Glomerular endothelial cell (primary cell): ENCODE data around the gene CNTN5. TPM values are rescaled to one million over a fixed set of nuclear protein-coding genes. Genes with fewer than 3 reads are reported as not detected.

Experiments
- DNase-seq: peaks from one replicate; pipeline ENCODE4 v3.0.0-alpha.2; 2011; ENCODE audit warnings: low read depth, low spot score; ENCODE audit errors: extremely low read depth
- total RNA-seq: library from RNA; depleted of rRNA; stranded (reverse); fragments of >200 nt; gene quantifications from 2 replicates; pipeline ENCODE4 v1.2.3, GENCODE V29; 2015

Gene CNTN5
- total RNA-seq, 1 donor from 2014 or later = not detected

DNA sequence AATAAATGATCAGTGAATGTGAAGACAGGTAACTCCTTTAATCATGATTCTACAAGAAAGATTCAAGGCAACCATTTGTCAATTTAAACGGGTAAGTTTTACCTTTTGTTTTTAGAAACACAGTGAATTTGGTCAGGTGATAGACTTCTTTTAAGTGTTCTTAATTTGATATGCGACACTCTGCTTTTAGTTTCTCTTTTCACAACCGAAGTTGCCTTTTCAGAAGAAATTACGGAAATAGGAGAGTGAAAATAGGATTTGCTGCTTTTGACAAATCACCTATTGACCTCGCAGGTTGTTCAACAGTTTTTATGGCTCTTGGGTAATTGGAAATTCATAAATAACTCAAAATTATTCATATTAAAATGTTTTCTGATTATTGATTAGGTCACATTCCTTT, 142.1 kb downstream of the CNTN5 start:
- no peak for DNase-seq

DNA sequence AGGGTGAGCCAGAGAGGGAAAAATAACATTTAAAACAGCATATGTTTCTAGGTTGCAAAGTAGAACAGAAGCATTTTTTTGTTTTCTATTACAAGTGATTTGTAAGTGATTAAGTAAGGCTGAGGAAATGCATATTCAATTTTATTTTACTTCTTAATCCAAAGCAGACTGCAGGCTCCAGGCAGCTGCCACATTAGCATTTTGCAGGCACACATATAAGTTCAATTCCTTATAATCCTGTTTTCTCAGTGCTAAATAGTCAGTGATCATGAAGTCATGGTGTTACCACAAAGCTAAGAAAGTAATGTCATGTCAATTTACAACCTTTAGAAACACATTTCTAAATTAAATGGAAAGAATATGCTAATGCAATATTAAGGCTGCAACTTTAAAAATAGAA, 149.8 kb downstream of the CNTN5 start:
- no peak for DNase-seq

DNA sequence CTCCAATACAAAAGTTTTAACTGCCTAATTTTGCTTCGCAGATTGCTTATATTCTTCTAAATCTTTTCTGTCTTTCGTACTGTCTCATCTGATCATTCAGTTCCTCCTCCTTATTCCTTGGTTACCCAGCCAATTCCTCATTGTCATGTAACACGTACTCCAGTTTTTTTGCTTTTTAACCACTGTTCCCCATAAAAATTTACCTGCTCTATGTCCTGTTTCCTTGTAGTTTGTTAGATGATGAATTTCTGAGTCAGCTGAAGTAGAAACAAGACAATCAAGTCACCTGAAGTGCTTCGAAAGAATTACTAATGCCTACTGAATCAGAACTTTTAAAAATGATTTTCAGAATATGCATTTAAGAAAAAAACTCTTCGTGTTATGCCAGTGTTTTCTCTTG, 150.6 kb downstream of the CNTN5 start:
- DNase-seq = no peak

GRCh38 chr11:99176430-99176829, 155.7 kb downstream of the CNTN5 start:
- no peak for DNase-seq

GRCh38 chr11:99177446-99177845, 156.7 kb downstream of the CNTN5 start:
- DNase-seq = no peak

- DNase-seq = no peak
Measured at GRCh38 chr11:99184146-99184545, 163.4 kb downstream of the CNTN5 start.

GRCh38 chr11:99188221-99188620, 167.5 kb downstream of the CNTN5 start:
- no peak for DNase-seq

DNA sequence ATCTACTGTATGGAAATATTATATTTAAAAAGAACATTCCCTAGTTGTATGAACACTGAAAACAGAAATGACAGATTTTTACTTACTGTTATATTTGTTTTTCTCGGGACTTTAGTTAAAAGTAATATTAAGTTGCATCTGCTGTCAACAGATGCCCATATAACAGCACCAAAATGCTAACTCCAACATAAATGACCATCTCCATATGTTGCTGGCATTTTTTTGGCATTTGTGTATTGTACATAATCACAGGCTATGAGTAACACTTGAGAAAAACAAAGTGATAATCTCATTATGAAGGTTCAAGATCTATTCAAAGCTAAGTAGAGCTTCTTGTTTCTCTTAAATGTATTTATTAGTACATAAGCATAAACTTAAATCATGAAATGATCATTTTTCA, 172.0 kb downstream of the CNTN5 start:
- DNase-seq = no peak

GRCh38 chr11:99197477-99197876, 176.7 kb downstream of the CNTN5 start:
- DNase-seq = no peak

- no peak for DNase-seq
Measured at GRCh38 chr11:99198215-99198614, 177.5 kb downstream of the CNTN5 start.

GRCh38 chr11:99199341-99199740, 178.6 kb downstream of the CNTN5 start:
- DNase-seq = no peak

- no peak for DNase-seq
Measured at GRCh38 chr11:99200720-99201119, 180.0 kb downstream of the CNTN5 start.

- DNase-seq = no peak
Measured at GRCh38 chr11:99208813-99209212, 188.1 kb downstream of the CNTN5 start.

GRCh38 chr11:99229544-99229943, 208.8 kb downstream of the CNTN5 start:
- no peak for DNase-seq

- no peak for DNase-seq
Measured at GRCh38 chr11:99234534-99234933, 213.8 kb downstream of the CNTN5 start.

DNA sequence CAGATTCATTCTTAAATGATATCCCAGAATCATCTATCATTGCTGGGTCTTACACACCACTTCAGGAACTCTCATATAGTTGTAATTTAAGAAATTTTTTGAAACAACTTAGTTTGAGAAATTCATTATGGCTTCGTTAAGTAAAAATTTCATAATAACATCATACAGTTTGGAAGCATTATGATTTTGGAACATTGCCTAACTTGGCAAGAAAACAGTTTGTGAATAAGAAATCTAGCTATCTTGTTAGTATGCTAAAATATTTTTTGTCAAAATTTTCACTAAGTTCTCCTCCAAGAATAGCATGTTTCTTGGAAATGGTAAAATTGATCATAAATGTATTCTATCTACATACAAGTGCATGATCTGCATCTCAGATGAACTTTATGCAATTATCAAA, 217.7 kb downstream of the CNTN5 start:
- DNase-seq = no peak

DNA sequence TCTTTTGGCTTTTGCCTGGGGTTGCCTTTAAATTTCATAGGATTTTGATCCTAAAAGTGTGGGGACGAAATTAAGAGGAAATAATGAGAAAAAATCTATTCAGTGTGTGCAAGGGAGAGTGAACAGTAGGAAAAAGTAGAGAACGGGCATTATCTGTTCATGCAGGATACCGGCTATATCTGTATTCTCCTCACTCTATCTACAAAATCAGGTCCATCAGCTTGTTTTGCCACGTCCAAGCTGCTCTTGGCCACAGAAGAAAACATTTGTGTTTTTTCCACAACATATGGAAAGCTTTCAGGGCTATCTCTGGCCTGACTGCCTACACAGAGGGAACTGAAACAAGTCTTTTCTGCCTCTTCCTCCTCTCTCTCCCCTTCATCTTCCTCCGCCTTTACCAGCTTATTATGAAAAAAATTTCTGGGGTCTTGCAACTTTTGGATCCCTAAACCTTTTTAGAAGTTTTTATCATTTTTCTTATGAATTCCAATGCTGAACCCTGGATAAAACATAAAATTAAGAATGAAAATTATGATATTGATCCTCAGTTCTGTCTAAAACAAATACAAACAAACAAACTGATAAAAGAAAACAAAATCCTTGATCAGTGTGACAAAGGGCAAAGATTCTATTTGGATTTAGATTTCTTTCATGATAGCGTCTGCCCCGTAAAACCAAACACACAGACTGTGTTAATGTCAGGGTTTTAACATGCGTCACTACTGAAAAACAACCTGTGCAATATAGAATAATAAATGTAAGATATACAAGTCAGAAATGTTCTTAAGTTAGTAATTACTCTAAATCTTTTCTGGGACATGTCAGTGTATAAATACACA, 219.7 kb downstream of the CNTN5 start:
- no peak for DNase-seq

DNA sequence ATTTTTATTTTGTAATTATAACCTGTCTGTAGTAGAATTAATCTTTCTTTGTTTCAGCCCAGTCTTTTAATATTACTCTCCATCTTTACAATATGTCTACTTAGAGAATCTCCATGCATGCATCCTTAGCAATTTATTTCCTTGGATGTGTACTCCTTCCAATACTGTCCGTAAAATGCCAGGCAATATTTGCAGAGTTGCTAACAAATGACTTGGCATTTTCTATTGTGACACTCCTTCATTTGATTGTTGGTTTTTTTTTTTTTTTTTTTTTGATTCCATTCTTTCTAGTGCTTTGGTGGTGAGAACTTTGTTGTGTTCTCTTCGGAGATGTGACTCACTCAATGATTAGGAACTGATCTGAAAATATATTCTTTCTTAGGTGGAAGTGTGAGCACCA, 220.3 kb downstream of the CNTN5 start:
- DNase-seq = no peak

DNA sequence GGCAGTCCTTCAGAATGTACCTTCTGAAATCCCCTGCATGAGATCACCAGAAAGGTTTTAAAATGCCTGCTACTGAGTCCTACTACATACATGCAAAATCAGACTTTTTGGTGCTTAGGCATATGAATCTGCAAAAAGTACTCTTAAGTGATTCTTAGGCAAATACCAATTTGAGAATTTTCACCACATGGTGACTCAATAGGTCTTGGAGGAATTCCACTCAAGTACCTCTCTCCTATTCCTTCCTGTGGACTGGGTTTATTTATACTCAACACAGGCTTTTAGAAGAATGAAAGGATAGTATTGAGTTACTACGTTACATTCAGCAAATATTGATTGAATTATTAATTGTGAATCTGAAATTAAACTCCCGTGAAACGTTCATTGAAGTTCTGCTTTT, 223.9 kb downstream of the CNTN5 start:
- DNase-seq = no peak

- DNase-seq = no peak
Measured at GRCh38 chr11:99246199-99246598, 225.4 kb downstream of the CNTN5 start.

DNA sequence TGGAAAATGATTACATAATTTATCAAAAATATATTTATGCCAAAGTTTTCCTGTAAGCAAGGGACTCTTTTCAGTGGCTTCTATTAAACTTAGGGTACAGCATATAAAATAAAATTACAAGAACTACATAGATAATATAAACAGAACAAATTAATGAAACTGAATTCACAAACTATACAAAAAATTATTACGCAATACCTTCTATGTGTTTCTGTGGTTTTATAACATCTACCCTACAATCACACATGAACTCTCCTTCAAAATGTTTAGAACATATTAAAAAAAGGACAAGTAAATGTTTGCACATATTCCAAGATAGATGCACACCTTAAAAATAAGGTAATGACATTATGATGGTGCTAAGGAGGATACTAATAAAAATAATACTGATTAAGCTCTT, 235.9 kb downstream of the CNTN5 start:
- no peak for DNase-seq

DNA sequence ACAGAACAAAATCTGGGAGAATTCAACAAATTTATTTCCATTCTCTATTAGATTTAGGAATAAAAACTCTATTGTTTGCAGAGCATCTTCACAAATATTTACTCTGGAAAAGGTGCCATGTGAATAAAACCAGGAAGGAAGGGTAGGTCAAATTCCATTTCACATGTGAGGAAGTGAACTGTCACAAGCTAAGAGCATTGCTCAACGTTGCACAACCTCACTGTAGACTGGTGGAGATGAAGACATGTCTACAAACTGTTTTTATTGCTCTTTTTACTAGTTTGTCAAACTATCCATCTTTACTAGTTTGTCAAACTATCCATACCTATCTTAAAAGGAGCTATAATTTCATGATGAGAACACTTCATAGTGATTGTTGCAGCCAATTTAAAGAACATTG, 236.4 kb downstream of the CNTN5 start:
- no peak for DNase-seq

DNA sequence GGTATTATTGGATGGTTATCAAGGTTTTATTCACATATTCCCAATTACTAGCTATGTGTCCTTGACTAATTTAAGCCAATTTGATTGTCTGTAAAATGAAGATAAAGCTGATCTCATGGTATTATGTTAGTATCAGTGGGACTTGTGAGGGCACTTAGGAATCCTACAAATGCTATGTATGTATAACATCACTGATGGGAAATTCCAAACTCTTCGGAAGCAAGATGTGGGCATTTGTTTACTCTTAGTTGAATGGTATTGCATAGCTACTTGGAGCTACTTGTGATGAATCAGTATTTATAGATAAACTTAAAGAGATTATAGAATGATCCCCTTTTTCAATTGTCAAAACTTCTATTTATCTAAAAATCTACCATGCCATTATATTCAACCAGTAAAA, 239.9 kb downstream of the CNTN5 start:
- no peak for DNase-seq
